ENCODE measurements around the gene KIAA0825.

- no peak for TF ChIP-seq SMC3 (conservative IDR thresholded peaks at IDR 0.05; ENCODE audit: poor library complexity)
- TF ChIP-seq CTCF (IDR thresholded peaks at IDR 0.05; ENCODE audit: poor library complexity, severe bottlenecking), result no peak
- no peak for TF ChIP-seq MXI1 (conservative IDR thresholded peaks at IDR 0.05; ENCODE audit: poor library complexity, severe bottlenecking)
- peak; percentile 70 for TF ChIP-seq EP300 (conservative IDR thresholded peaks at IDR 0.05; ENCODE audit: poor library complexity, severe bottlenecking)
Observed at GRCh38 chr5:94312298-94312697, 306.1 kb downstream of the KIAA0825 start.
